ENCODE data around the gene TMEM235.

DNA sequence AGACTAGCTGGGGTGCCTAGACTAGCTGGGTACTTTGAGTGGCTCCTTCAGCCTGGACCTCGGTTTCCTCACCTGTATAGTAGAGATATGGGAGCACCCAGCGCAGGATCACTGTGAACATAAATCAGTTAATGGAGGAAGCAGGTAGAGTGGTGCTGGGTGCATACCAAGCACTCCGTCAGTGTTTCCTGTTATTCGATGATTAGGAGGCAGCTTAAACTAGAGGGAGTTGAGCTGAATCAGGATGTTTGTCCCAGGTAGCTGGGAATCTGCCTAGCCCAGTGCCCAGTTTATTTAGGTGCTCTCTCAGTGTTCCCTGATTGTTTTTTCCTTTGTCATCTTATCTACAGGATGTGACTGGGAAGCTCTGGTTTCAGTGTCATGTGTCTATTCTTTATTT is 8.4 kb upstream of the TMEM235 start:
- TF ChIP-seq POLR2AphosphoS5 (IDR thresholded peaks at IDR 0.05; ENCODE audit: borderline replicate concordance, low read depth, low read length), result no peak
- no peak for TF ChIP-seq EZH2 (IDR thresholded peaks at IDR 0.05)

Data from SK-N-MC (cell line).